HG02623 (cell line): ENCODE results near the gene ADORA2A.

Experiments used
- ATAC-seq: cut with Tn5 transposase; IDR thresholded peaks from one replicate; pipeline ENCODE4 v1.9.1; 2021; ENCODE audit warnings: moderate library complexity; ENCODE audit not compliant: unreplicated experiment

The ADORA2A gene

DNA sequence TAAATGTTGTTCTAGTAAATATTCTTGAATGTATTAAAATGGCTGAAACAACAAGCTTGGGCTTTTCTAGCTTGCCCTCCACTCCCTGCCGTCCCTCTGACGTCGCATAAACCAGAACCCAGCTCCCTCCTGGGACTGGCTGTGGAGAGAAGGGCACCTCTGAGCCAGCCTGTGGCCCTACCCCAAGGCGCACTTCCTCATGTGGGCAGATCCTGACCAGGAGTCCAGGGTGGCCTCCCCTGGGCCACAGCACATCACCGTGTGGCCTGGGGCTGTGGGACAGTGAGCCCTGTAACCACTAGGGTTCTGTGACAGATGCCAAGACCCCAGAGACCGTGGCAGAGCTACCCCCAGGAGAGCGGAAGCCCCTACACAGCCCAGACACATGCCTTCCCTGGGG lies 10.2 kb upstream of the ADORA2A start:
- no peak for ATAC-seq

DNA sequence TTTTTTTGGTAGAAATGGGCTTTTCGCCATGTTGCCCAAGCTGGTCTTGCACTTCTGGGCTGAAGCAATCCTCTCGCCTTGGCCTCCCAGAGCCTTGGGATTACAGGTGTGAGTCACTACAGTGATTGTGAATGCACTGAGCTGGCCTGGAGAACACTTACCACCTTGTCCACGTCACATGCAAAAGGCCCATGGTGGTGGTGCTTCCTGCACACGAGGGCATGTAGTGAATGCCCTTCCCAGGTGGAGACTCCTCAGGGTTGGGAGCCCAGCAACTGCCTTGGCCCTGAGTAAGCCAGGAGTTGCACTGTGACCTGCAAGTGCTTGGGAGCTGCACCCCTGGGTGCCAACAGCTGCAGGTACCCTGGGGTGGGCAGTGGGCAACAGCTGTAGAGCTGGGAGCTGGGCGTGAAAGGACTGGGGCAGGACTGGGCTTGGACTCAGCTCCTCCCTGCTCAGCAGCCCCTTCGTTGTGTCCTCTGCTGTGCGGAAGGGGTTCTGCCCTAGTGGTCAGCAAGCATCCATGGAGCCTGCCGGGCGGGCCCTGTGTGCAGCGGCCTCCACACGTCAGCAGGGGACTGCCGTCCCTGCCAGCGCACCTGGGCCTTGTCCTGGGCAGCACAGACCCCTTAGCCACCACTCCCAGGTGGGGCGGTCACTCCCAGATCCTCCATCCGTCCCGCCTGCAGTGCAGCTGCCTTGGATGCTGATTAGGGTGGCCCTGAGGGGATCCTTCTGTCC lies 9.3 kb upstream of the ADORA2A start:
- no peak for ATAC-seq

DNA sequence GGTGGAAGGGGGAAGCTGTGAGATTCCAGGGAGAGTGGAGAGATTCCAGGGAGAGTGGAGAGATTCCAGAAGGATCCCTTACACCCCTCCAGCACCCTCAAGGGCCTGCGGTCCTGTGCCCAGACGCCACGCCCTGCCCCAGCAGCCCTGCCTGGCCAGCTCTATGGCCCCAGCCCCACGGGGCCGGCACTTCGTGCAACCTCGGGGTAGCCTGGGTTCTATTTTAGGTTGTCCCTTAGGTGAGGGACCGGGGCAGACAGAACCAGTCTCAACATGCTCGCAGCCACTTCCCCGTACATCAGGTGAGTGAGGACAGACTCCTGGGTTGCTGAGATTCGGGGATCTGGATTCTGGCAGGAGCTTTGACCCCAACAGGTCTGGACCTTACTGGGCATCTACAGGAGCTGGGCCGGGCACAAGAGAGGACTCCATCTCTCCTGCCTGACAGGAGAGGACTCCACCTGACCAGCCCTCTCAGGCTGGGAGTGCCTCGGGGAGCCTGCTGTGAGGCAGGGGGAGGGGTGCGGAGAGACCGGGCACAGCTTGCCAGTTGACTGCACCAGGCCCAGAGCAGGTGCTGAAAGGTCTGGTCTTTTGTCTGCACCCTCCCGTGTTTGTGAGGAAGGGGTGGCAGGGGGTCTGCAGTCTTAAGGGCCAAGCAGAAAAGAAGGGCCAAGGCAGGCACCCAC lies 8.5 kb upstream of the ADORA2A start:
- no peak for ATAC-seq

- no peak for ATAC-seq
Measured at GRCh38 chr22:24419475-24419850, 7.9 kb upstream of the ADORA2A start.

DNA sequence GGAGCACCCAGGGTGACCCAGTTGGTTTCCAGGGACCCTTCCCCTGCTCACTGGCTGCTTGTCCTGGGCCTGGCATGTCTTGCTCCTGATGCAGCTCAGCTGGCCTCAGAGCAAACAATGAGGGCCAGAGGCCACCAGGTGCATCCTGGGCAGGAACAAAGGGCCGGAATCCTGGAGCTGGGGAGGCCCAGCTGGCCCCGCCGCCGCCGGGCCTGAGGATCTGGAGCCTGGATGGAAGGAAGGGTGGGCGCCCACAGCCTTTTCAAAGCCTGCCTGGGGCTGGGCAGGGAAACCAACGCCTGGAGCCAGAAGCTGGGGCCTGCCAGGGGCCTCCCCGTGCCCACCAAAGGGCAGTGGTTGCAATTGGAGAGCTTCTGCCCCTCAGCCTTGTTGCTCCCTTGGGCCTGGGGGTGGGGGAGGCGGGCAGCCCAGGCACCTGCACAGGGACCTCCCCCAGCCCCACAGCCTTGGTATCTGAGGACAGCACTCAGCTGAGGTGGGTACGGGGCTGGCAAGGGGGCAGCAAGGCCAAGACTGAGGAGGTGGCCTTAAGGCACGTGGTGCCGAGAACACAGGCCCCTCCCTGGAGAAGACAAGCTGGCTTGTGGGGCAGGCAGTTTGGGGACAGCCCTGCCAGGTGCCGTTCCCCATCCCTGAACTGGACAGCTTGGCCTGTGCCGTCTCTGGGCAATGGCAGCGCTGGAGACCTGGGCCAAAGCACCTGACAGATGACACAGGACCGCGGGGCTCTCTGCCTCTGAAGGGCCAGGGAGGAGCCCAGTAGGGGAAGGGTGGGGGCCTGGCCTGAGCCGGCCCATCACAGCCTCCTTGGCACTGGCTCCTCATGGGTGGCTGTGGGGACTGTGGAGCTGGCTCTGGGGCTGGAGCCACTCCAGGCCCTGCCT lies 7.1 kb upstream of the ADORA2A start:
- no peak for ATAC-seq

DNA sequence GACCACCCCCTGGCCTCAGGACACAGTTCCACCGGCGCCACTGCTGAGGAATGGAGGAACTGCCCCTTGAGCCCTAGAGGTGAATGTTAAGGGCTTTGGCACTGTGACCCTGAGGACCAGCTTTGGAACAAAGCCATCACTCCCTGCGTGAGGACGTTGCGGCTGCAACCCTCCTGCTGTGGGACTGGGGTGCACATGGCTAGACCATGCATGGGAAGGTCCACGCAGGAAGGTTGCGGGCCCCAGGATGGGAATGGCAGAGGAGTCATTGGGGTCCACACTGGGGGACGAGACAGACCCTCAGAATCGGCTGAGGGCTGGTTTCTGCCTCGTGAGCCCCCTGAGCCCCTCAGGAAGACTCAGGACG lies 6.4 kb upstream of the ADORA2A start:
- ATAC-seq = no peak

DNA sequence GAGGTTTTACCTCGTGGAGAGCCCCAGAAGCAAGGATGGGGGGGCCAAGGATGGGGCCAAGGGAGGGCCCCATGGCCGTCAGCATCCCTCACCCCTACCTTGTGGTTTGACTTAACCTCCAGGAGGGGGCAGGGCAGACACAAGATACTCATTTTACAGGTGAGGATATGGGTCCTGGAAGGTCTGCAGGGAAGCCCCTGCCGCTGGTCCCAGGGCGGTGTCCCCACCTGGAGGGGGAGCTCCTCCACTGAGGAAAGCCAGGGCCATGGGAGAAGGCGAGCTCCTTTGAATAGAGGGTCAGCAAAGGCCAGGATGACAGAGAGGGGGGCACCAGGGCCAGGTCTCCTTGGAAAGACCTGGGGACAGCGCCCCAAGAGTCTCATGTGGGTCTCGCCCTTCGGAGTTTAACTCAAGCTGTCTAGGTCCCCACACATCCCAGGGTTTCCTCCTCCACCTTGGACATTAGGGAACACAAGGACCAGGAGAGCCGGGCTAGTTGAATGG lies 5.9 kb upstream of the ADORA2A start:
- no peak for ATAC-seq

- ATAC-seq = no peak
Measured at GRCh38 chr22:24422102-24422665, 5.2 kb upstream of the ADORA2A start.

- no peak for ATAC-seq
Measured at GRCh38 chr22:24423519-24424000, 3.8 kb upstream of the ADORA2A start.

- ATAC-seq = no peak
Measured at GRCh38 chr22:24424001-24424900, 3.1 kb upstream of the ADORA2A start.

GRCh38 chr22:24424901-24425775 lies 2.3 kb upstream of the ADORA2A start:
- ATAC-seq = no peak

DNA sequence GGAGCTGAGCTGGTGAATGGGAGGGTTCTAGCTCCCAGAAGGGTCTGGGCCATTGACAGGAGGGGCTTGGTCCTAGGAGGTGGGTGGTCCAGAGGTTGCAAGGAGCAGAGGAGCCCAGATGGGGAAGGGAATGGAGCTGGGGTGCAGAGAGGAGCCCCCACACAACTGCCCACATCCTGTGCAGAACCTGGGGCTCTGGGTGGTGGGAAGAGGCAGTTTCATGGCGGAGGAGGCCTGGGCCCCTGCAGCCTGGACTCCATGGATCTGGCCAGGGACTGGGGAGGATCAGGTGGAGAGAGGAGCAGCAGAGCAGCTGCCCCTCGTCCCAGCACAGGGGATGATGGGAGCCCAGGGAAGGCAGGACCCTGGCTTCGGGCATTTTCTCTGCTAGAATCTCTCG lies 963 bp upstream of the ADORA2A start:
- no peak for ATAC-seq

GRCh38 chr22:24426851-24427499 lies 424 bp upstream of the ADORA2A start:
- ATAC-seq = peak; percentile 4

- ATAC-seq = no peak
Measured at GRCh38 chr22:24428751-24429410, 1.5 kb downstream of the ADORA2A start.

DNA sequence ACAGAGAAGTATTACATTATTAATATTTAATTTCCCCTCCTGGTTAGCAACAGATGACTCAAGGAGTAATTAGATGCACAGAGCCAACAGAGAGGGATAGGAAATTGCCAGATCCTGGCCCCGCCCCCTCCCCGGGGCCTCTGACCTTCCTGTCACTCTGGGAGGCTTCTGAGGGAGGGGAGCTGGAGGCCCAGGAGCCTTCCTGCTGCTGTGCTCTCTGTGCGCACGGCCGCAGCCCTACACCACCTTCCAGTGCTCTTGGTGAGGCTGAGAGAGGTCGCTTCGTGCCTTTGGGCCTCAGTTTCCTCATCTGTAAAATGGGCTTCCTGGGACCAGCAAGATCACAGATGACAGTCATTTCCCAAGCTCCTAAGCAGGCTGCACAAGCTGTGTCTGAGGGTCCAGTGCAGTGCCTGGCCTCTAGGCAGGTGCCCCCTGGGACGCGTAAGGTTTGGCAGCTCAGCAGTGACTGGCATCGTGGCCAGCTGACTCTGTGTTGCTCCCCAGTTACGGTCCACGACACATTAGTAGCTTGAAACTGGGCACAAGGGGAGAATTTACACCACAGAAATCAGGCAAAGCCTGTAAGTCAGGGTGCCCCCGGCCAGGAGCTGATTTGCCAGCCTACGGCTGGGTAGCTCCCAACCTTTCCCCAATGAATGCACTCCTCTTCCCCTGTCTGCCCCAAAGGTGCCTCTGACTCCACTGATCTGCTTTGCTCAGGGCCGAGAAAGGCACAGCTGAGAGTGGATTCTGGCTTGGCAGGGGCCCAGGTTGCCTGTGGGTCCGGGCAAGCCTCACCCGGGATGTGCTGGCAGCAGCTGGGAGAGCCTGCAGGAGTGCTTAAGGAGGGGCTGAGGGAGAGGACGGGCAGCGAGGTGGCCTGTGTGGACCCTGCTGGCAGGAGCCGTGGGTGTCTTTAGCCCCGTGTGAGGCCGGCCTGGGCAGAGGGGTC lies 2.3 kb downstream of the ADORA2A start:
- no peak for ATAC-seq

GRCh38 chr22:24430431-24431308 lies 3.3 kb downstream of the ADORA2A start:
- ATAC-seq = no peak
